OCI-M2 (cell line): ENCODE measurements around the gene VEZF1.

Source experiments
- DNase-seq: peaks from one replicate; lab custom pipeline; 2025; ENCODE audit not compliant: unreplicated experiment; lab: John Stamatoyannopoulos, UW

VEZF1 gene

GRCh38 chr17:57930239-57930638, 57.8 kb downstream of the VEZF1 start:
- no peak for DNase-seq

DNA sequence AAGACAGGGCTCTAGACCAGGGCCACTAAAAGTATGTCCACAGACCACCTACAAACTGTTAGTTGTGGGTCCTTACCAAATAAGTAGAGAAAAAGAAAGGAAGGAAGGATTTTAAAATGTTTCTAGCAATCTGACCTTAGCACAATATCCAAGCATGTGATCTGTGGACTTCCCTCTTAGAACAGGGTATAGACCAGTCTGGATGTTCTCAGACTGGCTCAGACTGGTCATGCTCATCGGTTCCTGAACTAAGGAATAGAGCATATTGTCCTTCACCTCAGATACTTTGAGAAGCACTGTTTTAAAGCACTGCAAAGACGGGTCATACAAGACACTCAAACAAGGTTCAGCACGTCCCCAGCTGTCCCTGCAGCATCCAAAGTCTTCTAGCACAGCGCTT, 58.7 kb downstream of the VEZF1 start:
- DNase-seq = no peak

DNA sequence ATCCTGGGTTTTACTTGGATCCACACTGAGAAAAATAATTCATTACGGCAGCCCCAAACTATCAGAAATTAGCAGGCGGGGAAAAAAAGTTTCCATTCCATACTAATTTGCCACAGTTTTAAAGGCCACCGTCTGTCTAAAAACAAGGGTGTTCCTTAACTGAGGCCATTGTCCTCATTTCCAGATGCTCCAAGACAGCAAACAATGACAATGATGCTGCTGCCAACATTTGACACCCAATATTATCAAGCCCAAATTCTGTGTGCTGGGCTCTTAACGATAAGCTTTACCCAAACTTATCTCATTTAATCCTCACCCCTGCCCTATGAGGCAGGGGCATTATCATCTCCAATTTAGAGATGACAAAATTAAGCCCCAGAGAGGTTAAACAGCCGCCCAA, 59.1 kb downstream of the VEZF1 start:
- no peak for DNase-seq

- no peak for DNase-seq
Measured at GRCh38 chr17:57927048-57927723, 60.9 kb downstream of the VEZF1 start.

- DNase-seq = no peak
Measured at GRCh38 chr17:57926723-57927047, 61.4 kb downstream of the VEZF1 start.

DNA sequence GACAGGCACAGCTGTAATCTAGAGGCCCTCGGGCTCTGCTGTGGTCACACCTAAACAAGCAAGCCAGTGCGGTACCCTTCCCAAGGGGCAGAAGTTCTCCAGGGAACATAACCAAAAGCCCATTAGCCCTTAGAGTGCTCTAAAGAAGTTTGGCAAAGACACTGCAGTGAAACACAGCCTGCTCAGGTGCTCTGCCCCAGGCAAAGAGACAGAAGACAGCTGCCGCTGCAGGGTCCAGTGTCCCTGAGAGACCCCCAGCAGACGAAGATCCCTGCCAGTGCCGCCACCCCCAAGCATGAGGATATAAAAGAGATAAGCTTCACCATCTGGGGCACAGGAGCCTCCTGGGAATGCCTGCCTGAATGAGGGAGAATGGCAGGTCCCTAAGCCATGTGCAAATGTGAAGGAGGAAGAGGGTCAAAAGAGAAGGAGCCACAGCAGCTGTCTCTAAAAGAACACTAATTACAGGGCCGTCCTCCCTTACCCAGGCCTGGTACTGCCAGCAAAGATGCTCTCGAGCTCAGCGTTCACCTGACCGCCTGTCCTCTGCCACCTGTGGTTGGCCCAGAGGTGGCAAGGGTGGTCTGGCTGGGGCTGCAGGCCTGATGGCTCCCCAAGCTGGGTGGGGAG, 62.6 kb downstream of the VEZF1 start:
- DNase-seq = no peak

DNA sequence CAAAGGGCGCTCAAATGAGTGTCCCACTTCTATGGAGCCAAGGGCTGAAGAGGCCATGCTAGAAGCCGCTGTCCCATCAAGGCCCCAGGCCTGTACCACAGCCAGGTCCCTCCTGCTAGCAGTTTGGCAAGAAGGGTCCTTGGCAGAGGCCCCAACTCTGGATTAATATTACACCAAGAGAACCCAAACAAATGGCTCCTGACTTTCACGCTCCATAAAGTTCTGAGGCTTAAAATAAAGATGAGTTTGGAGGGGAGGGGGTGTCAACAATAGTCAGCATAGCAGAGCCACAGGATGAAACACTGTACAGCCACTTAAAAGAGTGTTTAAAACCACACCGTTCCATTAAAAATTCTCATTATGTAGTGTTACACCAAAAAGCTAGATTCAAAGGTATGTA, 63.4 kb downstream of the VEZF1 start:
- DNase-seq = no peak
